ENCODE data around the gene YDJC.

- TF ChIP-seq CTCF (IDR thresholded peaks at IDR 0.05; ENCODE audit: insufficient read depth, low read depth, low read length) = no peak
- TF ChIP-seq EZH2 (IDR thresholded peaks at IDR 0.05; ENCODE audit: insufficient read depth, low read length) = no peak
Observed at GRCh38 chr22:21643533-21644357, 13.9 kb upstream of the YDJC start.
